Motor neuron (in vitro differentiated cells): ENCODE results near the gene UGT3A1. TPM values are rescaled to one million over a fixed set of nuclear protein-coding genes. Genes with fewer than 3 reads are reported as not detected.
"Not testable (repeated sequence)": the region's sequence is repeated elsewhere in the genome, so short reads cannot be mapped to it uniquely, and the experiment has no call there.

ENCODE experiments used
- ATAC-seq, 8 experiments: fragments of 200-7000 bp; cut with Tn5 transposase; replicated peaks in 6 of 8; 2 replicates each; pipeline ENCODE4 v1.8.0; 2021; ENCODE audit warnings: mild to moderate bottlenecking in 8 of 8, moderate library complexity in 8 of 8
- H3K27ac ChIP-seq, 2 donors: fragments of 250-450 bp; sonication (Bioruptor Pico); 2 replicates each; pipeline ENCODE4 v1.9.0; 2021; ENCODE audit warnings: antibody characterized with exemption in 2 of 2, mild to moderate bottlenecking in 2 of 2, moderate library complexity in 1 of 2
- H3K4me1 ChIP-seq, 2 donors: fragments of 250-450 bp; sonication (Bioruptor Pico); replicated peaks in 1 of 2; 2 replicates each; pipeline ENCODE4 v1.6.1; 2021; ENCODE audit warnings: antibody characterized with exemption in 2 of 2, mild to moderate bottlenecking in 2 of 2, moderate library complexity in 1 of 2
- H3K4me3 ChIP-seq, 5 donors: fragments of 250-450 bp; sonication (Bioruptor Pico); 2 replicates each; pipeline ENCODE4 v1.9.0; 2021; ENCODE audit warnings: antibody characterized with exemption in 5 of 5, mild to moderate bottlenecking in 5 of 5, moderate library complexity in 4 of 5
- WGBS, 10 experiments: fragments of 450-650 bp; shearing (Covaris generic); methylation state at CpG; one replicate each; pipeline ENCODE4 v1.0.0; 2022; 5-methylcytosine and 5-hydroxymethylcytosine counted together
- in situ Hi-C, 9 experiments: fragments of 400-800 bp; cut with MboI; loops; one replicate each; pipeline ENCODE4 v1.15.0; 2021; ENCODE audit warnings: low sequenced_read_pairs in 9 of 9, low pct_unique_long_range_greater_than_20kb in 2 of 9; ENCODE audit not compliant: unreplicated experiment in 9 of 9
- total RNA-seq, 8 experiments: library from RNA; unstranded; fragments of 300-600 nt; gene quantifications; 2 replicates each; pipeline versions ENCODE4 v1.2.3 to v1.2.4, GENCODE V29; 2022

Gene UGT3A1, protein sequence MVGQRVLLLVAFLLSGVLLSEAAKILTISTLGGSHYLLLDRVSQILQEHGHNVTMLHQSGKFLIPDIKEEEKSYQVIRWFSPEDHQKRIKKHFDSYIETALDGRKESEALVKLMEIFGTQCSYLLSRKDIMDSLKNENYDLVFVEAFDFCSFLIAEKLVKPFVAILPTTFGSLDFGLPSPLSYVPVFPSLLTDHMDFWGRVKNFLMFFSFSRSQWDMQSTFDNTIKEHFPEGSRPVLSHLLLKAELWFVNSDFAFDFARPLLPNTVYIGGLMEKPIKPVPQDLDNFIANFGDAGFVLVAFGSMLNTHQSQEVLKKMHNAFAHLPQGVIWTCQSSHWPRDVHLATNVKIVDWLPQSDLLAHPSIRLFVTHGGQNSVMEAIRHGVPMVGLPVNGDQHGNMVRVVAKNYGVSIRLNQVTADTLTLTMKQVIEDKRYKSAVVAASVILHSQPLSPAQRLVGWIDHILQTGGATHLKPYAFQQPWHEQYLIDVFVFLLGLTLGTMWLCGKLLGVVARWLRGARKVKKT
- 1 to 10 TPM in 2 of 8 experiments, under 1 TPM in 4, not detected in 2; 0.14 to 2.6 (median 0.55) TPM for total RNA-seq

DNA sequence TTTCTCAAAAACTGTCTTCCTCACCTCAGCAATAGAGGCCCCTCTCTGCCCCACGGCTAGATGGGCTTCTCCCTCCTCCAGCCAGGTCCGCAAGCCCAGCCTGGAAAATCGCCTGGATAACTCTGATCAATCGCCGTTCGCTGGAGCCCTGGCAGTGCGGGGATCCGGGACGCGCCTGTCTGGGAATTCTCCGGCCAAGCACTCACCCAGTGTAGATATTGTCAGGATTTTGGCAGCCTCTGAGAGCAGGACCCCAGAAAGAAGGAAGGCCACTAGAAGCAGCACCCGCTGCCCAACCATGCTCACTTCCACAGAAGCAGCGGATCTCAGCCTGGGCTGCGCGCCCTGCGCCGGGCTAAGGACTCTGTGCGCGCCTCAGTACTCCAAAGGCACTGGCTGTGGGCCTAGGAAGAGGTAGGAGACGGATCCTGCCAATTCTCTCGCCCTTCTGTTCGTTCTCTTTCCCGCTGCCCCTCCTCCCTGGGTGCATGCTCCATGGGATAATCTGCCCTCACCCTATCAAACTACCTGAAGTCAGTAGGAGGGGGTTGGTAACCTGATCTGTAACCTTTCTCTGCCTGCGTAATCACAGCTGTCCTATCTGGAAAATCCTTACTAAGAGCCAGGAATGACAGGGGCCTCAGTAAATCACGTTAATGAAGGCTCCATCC is at the start of gene UGT3A1:
Gene UGT3A1 (minus strand): TSS at position 450 of the 671 bp plus-strand sequence. CDS start 150 bp downstream, at position 300.
- H3K27ac ChIP-seq, result no peak within 1 kb of the TSS
- in situ Hi-C loops, result no loop called here
- no peak within 1 kb of the TSS for H3K4me3 ChIP-seq
- peak in 1 of 8 experiments; percentile 82 for ATAC-seq
- WGBS, 10 experiments, result 0 to 32% (median 18%) methylated on average over 1 to 13 of the region's 25 CpGs; no CpG with 5 or more reads in 3 of the 10 experiments
- no peaks in the 10 kb centered on the region for H3K4me1 ChIP-seq

DNA sequence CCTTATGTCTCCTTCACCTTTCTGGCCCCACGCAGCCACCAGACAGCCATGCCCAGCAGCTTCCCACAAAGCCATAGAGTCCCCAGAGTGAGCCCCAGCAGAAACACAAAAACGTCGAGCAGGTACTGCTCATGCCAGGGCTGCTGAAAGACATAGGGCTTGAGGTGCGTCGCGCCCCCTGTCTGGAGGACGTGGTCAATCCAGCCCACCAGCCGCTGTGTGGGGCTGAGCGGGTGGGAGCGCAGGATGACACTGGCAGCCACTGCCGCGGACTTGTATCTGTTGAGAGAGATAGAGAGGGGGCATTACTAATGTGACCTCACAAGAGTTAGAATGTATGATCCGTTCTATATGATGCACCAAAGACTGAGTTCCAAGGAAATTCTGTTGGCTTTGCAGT is 44.5 kb upstream of the UGT3A1 start:
- in situ Hi-C loops, result no loop called here
- WGBS, 10 experiments, result 62 to 100% (median 87%) methylated on average over 1 to 11 of the region's 13 CpGs; no CpG with 5 or more reads in 3 of the 10 experiments
- ATAC-seq, result no peak

DNA sequence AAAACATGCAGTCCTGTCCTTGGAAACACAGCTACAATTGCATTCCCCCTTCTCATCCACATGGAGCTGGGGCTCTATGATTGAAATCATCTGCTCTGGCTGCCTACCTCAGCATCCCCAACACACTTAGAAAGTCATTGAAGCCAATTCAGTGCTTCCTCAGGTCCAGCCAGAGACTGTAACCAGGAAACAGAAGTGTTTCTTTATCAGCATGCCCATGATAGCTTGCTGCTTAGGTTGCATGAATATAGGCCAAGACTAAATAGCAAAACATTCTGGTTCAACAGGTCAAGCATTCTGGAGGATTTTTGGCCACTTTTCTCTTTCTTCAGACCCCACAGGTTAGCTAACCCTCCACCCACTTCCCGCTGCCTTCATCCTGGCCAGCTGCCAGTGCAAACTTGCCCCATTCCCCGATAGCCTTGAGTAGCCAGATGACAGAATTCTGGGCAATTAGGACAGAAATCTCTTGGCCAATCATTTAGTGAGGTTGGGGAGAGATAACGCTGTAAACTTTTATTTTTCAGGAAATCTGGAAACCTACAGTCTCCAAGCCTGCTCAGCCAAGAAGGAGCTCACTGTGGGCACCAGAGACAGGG is 43.4 kb upstream of the UGT3A1 start:
- 0 to 100% (median 81%) methylated on average over 1 to 3 of the region's 3 CpGs; no CpG with 5 or more reads in 4 of the 10 experiments for WGBS, 10 experiments
- in situ Hi-C loops, H3K4me1 ChIP-seq, H3K27ac ChIP-seq, ATAC-seq, H3K4me3 ChIP-seq: not testable (repeated sequence)

More for the DNA sequence above, 44.5 kb upstream of the UGT3A1 start:
- no peaks in the 10 kb centered on the region for H3K4me1 ChIP-seq
- no peak overlapping the region for H3K27ac ChIP-seq
- no peak overlapping the region for H3K4me3 ChIP-seq

DNA sequence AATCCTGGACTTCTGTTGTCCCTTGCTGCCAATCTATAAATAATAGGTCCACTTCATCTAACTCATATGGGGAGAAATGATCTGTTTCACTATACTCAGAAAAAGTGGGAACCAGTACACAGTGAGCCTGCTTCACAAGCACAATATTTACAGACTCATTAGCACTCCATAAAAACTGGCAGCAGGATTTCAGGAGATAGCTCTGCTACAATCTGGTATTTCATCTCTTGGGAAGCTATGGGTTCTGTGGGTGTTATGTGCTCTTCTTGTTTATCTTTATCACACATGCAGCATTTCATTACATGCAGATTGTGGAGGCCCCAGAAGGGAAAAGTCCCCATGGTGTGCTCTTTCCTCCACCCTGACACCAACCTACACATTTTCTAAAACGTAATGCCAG is 42.3 kb upstream of the UGT3A1 start:
- in situ Hi-C loops, result no loop called here
- WGBS, 10 experiments, result 17 to 80% methylated on average over 1 of the region's 1 CpG; no CpG with 5 or more reads in 8 of the 10 experiments
- H3K4me1 ChIP-seq, result no peaks in the 10 kb centered on the region
- H3K4me3 ChIP-seq, result no peak overlapping the region
- peak in 2 of 8 experiments; percentile 23 to 89 for ATAC-seq
- H3K27ac ChIP-seq, result no peak overlapping the region

DNA sequence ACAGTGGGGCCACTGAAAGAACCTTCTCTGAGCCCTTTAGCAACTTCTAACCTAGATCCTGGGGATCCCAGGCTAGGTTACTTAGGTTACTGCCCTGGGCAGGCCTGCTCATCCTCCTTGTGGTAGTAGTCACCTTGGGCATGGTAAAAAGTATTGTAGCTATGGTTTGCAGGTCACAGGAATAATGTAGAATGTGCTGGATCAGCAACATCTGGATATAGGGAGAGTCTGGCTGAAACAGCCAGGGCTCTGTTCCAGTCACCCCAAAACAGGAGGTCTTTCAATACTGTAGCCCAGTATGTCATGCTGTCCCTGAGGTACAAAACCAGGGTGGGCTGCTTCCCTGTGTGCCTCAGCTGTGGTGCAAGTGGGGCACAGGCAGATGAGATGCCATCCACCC is 41.9 kb upstream of the UGT3A1 start:
- no peak overlapping the region for H3K27ac ChIP-seq
- in situ Hi-C loops, result no loop called here
- ATAC-seq, result no peak
- H3K4me3 ChIP-seq, result no peak overlapping the region
- no peaks in the 10 kb centered on the region for H3K4me1 ChIP-seq

DNA sequence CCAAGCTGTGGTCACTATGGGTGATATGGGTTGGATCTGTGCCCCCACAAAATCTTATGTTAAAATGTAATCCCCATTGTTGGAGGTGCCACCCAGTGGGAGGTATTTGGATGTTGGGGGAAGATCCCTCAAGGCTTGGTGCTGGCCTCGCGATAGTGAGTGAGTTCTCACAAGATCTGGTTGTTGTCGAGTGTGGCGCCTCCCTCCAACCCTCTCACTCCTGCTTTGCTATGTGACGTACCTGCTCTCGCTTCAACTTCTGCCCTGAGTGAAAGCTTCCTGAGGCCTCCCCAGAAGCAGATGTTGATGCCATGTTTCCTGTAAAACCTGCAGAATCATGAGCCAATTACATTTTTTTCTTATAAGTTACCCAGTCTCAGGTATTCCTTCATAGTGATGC is 40.0 kb upstream of the UGT3A1 start:
- Histone ChIP-seq H3K4me3 (no peak overlapping the region), H3K4me1 (no peaks in the 10 kb centered on the region), H3K27ac (no peak overlapping the region)
- WGBS, 10 experiments, result 20 to 100% (median 93%) methylated on average over 1 to 4 of the region's 6 CpGs; no CpG with 5 or more reads in 4 of the 10 experiments
- ATAC-seq, result no peak
- in situ Hi-C loops, result no loop called here

DNA sequence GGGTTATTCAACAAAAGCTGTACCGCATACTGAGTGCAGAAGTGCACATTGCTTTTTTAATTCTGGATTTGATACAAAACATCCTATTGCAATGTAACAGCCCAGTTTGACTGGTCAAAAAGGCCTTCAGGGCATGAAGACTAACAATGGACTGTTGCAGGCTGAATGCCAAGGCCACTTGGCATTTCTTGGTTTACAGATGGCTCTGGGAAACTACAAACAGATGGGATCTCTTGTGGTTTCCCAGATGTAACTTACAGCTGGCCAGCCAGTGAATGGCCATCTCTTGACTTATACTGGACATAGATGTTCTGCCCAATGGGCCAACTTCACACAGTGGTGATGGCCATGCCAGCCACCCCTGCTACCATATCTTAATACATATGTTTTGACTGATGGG is 38.7 kb upstream of the UGT3A1 start:
- Histone ChIP-seq H3K4me3 (no peak overlapping the region), H3K4me1 (no peaks in the 10 kb centered on the region), H3K27ac (no peak overlapping the region)
- ATAC-seq, result no peak
- WGBS, 10 experiments, result 44 to 100% (median 85%) methylated on average over 1 of the region's 1 CpG; no CpG with 5 or more reads in 4 of the 10 experiments
- in situ Hi-C loops, result no loop called here

DNA sequence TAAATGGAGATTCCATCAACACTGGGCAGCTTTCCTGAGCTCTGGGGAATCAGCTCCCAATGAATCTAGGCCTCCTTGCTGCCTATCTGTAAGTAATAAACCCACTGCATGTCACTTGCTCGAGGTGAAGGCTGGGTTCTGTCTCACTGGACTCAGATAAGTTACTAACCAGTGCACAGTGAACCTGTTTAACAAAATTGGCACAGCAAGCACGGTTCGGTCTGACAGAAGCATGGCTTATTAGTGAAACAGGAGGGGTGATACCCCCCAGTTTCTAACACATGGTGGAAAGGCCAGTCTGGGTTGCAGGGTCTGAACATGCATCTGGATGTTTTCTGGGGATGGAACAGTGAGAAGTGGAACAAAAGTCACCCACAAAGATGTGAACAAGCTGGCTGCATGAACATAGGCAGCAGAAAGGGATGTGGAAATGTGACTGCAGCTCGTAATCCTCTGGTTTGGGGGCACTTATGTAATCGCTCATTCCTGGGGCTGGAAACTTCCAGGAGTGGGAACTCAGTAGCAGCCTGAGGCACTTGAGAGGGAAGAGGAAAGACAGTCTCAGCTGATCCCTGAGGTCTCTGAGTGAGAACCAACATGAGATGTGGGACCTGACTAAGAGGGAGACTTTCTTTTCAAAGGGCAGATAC is 37.8 kb upstream of the UGT3A1 start:
- no peak overlapping the region for H3K27ac ChIP-seq
- 0 to 93% (median 72%) methylated on average over 2 to 5 of the region's 5 CpGs; no CpG with 5 or more reads in 4 of the 10 experiments for WGBS, 10 experiments
- ATAC-seq, result no peak
- in situ Hi-C loops, result no loop called here
- no peak overlapping the region for H3K4me3 ChIP-seq
- no peaks in the 10 kb centered on the region for H3K4me1 ChIP-seq

DNA sequence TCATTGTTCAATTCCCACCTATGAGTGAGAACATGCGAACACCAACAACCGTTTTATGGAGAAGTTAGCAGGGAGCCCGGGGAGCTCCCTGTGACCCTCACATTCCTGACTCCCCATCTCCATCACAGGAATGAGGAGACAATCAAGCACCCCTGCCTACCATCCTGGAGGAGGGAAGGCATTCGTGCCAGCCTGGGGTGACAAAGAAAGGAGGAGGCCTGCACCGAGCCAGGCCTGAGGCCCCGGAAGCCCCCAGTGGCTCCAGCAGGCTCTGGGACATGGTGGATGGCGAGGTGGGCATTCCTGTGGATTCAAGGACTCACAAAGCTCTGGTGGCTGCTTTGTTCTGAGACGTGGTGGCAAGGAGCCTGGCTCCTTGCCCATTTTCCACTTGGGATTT is 36.5 kb upstream of the UGT3A1 start:
- no peak for ATAC-seq
- in situ Hi-C loops, result no loop called here
- Histone ChIP-seq H3K27ac (no peak overlapping the region), H3K4me3 (no peak overlapping the region), H3K4me1 (no peaks in the 10 kb centered on the region)
- 20 to 73% methylated on average over 1 to 2 of the region's 8 CpGs; no CpG with 5 or more reads in 8 of the 10 experiments for WGBS, 10 experiments

DNA sequence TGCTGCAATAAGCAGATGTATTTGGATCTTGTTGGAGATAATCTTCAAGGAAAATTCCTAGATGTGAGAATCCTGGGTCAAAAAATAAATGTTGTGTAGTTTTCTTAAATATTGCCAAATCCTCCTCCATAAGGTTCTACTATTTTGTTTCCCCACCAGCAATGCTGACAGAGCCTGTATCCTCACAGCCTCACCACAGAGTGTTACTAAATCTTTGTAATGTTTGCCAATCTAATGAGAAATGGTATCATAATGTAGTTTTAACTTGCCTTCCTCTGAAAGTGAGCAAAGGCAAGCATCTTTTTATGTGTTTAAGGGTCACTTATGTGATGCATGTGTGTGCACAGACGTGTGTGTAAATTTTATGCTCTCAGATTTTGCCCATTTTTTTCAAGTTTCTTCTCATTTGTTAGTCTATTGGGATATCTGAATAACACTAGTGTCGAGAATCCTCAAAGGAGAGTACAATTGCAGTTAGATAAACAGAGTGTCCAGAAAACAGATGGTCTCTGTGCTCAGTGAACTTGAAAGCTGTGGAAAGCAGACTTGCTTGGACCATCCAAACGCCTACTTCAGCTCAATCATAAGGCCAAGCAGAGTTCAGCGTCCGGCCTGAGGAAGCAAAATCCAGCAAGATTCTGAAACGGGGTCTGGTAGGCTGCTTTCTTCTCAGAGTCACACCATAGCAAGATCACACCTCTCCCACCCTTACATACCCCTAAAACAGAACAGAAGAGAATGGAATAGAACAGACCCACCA is 35.7 kb upstream of the UGT3A1 start:
- in situ Hi-C loops, result no loop called here
- no peak overlapping the region for H3K27ac ChIP-seq
- 0 to 80% (median 47%) methylated on average over 1 to 6 of the region's 6 CpGs; no CpG with 5 or more reads in 1 of the 10 experiments for WGBS, 10 experiments
- no peak overlapping the region for H3K4me3 ChIP-seq
- no peak for ATAC-seq
- H3K4me1 ChIP-seq, result no peaks in the 10 kb centered on the region

DNA sequence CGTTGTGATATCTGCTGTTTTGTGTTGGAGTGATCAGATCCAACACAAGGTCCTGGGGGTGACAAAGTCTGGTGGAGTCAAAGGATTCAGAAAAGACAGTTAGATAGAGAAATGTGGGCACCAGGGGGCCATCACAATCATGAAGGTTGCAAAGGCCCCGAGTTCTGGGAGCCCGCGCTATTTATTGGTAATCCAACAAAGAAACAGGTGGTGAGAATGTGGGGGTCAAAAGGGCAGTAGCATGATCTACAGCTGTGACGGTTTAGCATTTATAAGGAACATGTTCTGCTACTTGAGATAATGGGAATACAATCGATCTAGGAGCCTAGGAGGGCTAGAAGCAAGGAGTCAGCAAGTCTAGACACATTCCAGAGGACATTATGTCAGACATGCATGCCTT is 31.1 kb upstream of the UGT3A1 start:
- H3K4me3 ChIP-seq, ATAC-seq, H3K4me1 ChIP-seq, H3K27ac ChIP-seq, in situ Hi-C loops: not testable (repeated sequence)
- 0 to 40% (median 30%) methylated on average over 1 to 6 of the region's 6 CpGs; no CpG with 5 or more reads in 1 of the 10 experiments for WGBS, 10 experiments

DNA sequence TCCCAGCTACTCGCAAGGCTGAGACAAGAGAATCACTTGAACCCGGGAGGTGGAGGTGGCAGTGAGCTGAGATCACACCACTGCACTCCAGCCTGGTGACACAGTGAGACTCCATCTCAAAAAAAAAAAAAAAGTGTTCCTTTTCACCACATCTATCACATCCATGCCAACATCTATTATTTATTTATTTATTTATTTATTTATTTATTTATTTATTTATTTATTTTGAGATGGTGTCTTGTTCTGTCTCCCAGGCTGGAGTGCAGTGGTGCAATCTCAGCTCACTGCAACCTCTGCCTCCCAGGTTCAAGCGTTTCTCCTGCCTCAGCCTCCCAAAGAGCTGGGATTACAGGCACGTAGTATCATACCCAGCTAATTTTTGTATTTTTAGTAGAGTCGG is 28.4 kb upstream of the UGT3A1 start:
- in situ Hi-C loops, result not testable (repeated sequence)

More for the DNA sequence above, 28.4 kb upstream of the UGT3A1 start:
- H3K27ac ChIP-seq, ATAC-seq, H3K4me1 ChIP-seq, H3K4me3 ChIP-seq: not testable (repeated sequence)
- WGBS, 10 experiments, result 0 to 100% (median 79%) methylated on average over 1 to 5 of the region's 5 CpGs; no CpG with 5 or more reads in 3 of the 10 experiments
